Stimulated activated CD4-positive, alpha-beta T cell treated with anti-CD3 and anti-CD28 coated beads, Interleukin-1b, Interleukin-23, amount 100 ng/mL, for 4 hours (primary cell): ENCODE data around the gene ZBTB11.
A peak's percentile ranks its signal among the peaks of the same experiment; 100 is the strongest.
"Not testable (repeated sequence)": the region's sequence is repeated elsewhere in the genome, so short reads cannot be mapped to it uniquely, and the experiment has no call there.

Source experiments
- DNase-seq, 2 donors: peaks; one replicate each; pipeline ENCODE4 v3.0.0-alpha.2; 2020; ENCODE audit warnings: low read depth in 2 of 2

Gene ZBTB11

DNA sequence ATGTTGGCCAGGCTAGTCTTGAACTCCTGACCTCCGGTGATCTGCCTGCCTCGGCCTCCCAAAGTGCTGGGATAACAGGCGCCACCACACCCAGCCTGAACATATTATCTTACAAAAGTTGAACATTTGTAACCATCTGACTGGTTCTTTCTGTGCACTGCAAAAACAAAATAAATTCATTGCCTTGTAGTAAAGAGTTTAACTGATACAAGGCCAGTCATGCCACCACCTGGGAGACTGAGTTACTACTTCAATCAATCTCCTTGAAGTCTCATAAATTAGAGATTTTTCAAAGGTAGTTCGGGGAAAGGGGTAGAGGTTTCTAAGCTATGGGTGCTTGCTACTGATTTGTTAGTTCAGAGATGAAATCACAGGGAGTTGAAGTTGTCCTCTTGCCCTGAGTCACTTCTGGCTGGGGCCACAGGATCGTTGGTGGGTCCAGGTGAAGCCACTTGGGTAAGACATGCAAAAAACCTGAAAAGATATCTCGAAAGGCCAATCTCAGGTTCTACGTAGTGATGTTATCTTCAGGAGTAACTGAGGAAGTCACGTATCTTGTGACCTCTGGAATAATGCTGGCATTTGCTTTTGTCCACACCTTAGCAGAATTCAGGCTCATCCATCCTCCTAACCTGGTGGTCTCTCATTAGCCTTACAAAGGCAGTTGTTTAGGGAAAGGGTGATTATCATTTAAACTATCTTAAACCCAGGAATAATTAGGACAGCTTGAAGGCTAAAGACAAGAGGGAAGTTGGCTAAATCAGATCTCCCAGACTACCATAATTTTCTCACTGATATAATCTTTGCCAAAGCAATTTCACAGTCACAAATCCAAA lies 33.7 kb downstream of the ZBTB11 start:
- DNase-seq: no peak

- no peak for DNase-seq
These were observed 34.5 kb downstream of the ZBTB11 start for GRCh38 chr3:101642441-101642840.

DNA sequence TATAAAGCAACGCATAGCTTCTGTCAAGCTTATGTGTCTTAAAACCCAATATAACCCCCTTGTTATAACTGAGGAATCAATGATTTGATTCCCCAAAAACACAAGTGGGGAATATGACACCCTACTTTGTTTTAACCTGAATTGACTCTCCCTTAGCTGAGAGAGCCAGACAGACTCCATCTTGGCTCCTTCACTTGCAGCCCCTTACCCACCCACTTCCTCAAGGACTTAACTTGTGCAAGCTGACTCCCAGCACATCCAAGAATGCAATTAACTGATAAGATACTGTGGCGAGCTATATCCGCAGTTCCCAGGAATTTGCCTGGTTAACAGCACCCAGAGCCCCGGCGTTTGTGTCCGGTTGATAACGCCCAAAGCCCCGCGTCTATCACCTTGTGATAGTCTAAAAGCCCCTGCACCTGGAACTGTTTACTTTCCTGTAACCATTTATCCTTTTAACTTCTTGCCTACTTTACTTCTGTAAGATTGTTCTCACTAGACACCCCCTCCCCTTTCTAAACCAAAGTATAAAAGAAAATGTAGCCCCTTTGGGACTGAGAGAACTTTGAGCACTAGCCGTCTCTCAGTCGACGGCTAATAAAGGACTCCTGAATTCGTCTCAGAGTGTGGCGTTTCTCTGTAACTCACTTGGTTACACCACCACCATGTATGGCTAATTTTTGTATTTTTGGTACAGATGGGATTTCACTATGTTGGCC lies 35.4 kb downstream of the ZBTB11 start:
- not testable (repeated sequence) for DNase-seq

DNA sequence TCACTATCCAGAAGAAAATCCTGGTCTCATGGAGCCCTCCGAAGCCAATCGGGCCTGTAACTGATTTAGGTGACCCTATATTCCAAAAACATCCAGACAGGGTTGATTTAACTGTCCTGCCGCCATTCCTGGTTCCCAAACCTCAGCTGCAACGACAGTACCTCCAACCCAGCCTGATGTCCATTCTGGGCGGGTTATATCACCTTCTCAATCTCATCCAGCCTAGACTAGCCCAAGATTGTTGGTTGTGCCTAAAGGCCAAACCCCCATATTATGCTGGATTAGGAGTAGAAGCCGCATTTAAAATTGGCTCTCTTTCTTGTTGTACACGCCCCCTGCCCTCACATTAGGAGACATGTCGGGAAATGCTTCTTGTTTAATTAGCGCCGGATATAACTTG lies 36.7 kb downstream of the ZBTB11 start:
- no peak for DNase-seq

- no peak for DNase-seq
These were observed 37.5 kb downstream of the ZBTB11 start for GRCh38 chr3:101639280-101639963.

DNA sequence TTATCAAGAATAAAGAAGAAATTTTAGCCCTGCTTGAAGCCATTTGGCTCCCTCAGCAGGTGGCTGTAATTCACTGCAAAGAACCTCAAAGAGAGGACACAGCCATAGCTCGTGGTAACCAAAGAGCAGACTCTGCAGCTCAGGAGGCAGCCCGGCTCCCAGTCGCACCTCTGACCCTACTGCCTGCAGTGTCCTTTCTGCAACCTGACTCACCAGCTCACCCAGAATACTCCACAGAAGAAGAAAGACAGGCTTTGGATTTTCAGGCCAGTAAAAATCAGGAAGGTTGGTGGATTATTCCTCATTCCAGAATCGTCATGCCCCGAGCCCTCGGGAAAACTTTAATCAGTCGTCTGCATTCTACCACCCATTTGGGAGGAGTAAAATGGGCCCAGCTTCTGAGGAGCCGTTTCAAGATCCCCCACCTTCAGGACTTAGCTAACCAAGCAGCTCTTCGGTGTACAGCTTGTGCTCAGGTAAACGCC lies 38.6 kb downstream of the ZBTB11 start:
- no peak for DNase-seq

DNA sequence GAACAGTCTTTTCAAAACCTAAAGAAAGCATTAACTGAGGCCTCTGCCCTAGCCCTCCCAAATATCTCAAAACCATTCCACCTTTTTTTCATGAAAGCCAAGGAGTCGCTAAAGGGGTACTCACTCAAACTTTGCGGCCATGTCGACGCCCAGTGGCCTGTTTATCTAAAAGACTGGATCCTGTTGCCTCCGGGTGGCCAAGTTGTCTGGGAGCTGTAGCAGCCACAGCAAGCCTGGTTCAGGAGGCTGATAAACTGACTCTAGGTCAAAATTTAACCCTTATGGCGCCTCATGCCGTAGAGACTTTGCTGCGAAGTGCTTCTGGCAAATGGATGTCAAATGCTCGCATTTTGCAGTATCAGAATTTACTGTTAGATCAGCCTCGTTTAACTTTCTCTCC lies 39.5 kb downstream of the ZBTB11 start:
- DNase-seq: no peak

DNA sequence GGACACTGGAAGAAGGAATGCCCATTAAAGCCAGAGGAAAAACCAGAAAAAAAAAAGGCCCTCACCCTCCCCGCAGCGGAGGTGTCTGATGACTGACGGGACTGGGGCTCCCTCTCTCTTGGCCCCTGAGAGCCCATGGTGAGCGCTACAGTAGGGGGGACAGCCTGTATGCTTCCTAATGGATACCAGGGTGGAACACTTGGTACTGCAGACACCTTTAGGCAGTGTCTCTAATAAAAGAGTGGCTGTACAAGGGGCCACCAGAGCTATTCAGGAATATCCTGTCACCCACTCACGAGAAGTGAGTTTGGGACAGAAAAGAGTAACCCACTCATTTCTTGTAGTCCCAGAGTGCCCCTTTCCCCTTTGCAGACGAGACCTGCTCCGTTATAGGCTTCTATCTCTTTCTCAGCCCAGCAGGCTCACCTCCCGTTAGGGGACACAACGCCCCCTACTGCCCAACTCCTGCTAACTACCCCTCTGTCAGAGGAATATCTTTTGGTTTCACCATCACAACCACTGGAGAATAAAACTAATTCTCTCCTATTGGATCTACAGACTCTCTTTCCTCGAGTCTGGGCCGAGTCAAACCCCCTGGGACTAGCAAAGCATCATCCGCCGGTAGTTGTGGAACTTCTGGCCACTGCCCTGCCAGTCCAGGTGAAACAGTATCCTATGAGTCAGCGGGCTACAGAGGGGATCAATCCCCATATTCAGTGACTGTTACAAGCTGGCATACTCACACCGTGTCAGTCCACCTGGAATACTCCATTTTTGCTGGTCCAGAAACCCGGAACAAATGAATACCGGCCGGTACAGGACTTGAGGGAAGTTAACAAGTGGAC lies 40.8 kb downstream of the ZBTB11 start:
- DNase-seq: peak; percentile 57 to 64

DNA sequence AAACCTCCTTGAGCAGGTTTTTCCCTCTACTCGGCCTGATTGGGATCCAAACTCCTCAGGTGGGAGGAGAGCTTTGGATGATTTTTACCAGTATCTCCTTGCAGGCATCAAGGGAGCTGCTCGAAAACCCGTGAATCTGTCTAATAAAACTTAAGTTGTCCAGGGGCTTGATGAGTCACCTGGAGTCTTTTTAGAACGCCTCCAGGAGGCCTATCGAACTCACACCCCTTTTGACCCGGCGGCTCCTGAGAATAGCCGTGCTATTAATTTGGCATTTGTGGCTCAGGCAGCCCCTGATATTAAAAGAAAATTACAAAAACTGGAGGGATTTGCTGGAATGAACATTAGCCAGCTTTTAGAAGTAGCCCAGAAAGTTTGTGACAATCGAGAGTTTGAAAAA lies 41.6 kb downstream of the ZBTB11 start:
- no peak for DNase-seq

DNA sequence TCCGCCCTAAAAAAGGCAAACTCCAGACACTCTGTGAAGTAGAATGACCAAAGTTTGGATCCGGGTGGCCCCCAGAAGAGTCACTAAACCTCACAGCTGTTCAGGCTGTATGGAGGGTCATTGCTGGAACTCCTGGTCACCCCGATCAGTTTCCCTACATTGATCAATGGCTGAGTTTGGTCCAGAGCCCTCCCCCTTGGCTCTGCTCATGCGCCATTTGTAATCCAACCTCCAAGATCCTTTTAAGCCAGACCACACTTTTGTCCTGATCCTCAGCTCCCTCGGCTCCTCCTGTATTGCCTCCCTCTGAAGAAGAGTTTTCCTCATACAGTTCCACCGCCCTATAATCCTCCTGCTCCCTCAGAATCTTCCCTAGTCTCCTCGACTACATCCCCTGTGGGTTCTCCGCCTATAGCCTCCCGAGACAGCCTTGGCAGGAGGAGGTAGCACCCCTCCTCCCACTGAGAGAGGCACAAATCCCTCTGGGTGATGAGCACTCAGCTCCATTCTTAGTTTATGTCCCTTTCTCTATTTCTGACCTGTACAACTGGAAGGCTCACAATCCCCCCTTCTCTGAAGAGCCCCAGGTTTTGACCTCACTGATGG lies 42.2 kb downstream of the ZBTB11 start:
- no peak for DNase-seq

DNA sequence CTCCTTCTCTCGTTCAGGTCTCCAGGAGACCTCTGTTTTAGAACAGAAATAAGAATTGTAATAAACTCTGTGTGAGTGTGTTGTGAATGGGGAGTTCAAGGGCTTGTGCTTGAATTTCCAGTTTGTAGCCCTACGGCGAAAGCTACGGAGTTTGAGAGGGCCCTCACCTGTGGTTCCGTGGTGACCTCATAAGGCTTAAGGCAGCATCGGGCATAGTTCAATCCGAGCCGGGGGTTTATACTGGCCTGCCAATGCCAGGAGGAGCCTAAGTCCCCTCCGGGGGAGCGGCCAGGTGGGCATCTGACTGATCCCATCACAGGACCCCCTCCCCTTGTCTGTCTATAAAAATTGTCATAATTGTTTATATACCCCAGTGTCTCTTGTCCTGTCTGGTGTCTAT lies 43.7 kb downstream of the ZBTB11 start:
- DNase-seq: no peak

- DNase-seq: no peak
These were observed 44.3 kb downstream of the ZBTB11 start for GRCh38 chr3:101632586-101632985.

DNA sequence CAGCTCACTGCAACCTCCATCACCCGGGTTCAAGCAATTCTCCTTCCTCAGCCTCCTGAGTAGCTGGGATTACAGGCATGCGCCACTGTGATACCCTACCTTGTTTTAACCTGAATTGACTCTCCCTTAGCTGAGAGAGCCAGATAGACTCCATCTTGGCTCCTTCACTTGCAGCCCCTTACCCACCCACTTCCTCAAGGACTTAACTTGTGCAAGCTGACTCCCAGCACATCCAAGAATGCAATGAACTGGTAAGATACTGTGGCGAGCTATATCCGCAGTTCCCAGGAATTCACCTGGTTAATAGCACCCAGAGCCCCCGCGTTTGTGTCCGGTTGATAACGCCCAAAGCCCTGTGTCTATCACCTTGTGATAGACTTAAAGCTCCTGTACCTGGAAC lies 45.0 kb downstream of the ZBTB11 start:
- not testable (repeated sequence) for DNase-seq

- DNase-seq: no peak
These were observed 45.7 kb downstream of the ZBTB11 start for GRCh38 chr3:101631098-101631796.

- DNase-seq: no peak
These were observed 47.7 kb downstream of the ZBTB11 start for GRCh38 chr3:101629219-101629618.

DNA sequence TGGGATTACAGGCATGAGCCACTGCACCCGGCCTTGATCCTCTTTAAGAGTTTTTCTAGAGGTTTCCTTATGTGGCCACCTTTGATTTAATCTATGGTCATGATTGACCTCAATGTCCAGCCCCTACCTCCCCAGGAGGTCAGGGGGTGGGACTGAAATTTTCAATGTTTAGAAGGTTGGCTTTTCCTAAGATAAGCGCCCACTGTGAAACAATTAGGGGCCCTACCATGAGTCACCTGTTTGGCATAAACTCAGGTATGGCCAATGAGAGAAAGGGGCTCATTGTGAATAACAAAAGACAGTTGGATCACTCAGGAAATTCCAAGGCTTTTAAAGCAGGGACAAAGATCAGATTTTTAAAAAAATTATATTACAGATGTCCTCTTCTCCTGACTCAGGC lies 51.1 kb downstream of the ZBTB11 start:
- DNase-seq: no peak

DNA sequence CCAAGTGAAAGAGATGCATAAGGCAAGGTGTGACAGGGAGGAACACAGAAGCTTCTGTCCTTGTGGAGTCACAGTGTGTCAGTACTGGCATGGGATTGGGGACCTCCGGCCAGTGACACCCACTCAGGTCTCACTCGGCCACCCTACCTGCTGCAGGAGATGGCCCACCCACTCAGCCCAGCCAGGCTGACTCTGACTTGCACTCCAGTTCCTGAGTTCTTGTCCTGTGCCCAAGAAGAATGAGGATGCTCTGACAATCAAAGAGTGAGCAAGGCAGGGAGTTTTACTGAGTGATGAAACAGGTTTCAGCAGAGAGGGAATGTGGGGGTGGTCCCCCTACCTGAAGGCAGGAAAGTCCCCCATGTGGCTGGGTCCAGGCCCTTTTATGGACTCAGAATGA lies 52.1 kb downstream of the ZBTB11 start:
- DNase-seq: no peak

DNA sequence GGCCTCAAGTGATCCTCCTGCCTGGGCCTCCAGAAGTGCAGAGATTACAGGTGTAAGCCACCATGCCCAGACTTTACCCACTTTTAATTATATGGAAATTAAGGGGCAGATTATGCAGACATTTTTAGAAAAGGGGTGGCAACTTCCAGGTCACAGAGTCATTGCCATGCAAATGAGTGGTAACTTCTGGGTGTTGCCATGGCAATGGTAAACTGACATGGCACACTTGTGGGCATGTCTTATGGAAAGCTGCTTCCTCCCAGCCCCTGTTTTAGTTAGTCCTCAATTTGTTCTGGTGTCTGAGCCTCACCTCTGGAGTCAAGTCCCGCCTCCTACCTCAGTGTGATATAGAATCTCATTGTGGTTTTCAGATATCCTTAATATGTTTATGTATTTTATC lies 53.3 kb downstream of the ZBTB11 start:
- no peak for DNase-seq

DNA sequence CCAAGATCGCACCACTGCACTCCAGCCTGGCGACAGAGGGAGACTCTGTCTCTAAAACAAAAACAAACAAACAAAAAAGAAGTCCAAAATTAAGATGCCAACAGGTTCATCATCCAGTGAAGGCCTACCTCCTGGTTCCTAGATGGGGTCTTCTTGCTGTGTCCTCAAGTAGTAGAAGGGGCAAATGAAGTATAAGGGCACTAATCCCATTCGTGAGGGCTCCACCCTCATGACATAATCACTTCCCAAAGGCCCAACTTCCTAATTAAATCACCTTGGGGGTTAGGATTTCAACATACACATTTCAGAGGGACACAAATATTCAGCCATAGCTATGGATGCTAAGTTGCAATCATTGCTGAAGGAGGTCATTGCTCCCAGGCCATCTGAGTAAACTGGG lies 57.2 kb downstream of the ZBTB11 start:
- no peak for DNase-seq

DNA sequence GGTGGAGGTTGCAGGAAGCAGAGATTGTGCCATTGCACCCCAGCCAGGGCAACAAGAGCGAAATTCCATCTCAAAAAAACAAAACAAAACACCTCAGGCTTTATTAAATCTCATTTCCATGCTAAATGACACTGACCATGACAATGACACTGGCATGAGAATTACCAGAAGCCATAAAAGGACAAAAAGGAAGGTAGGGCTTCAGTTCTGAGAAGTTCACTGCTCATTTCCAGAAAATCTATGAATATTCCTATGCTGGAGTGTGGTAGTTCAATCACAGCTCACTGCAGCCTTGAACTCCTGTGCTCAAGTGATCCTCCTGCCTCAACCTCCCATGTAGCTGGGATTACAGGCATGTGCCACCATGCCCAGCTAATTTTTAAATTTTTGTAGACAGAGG lies 58.2 kb downstream of the ZBTB11 start:
- DNase-seq: no peak

GRCh38 chr3:101617478-101617877 lies 59.5 kb downstream of the ZBTB11 start:
- no peak for DNase-seq
